ENCODE results near the gene TEX261.

Gene TEX261

GRCh38 chr2:70985283-70985688 lies 9.4 kb downstream of the TEX261 start:
- TF ChIP-seq REST (IDR thresholded peaks at IDR 0.05; ENCODE audit: insufficient read depth in 1 of 2, low read depth in 2 of 2, low read length in 2 of 2), result no peak
- no peak for TF ChIP-seq SIN3A (IDR thresholded peaks at IDR 0.05; ENCODE audit: borderline replicate concordance, insufficient read depth, low read length)
- TF ChIP-seq FOXP2 (optimal IDR thresholded peaks at IDR 0.05; ENCODE audit: borderline replicate concordance, extremely low read depth, extremely low read length, insufficient read depth), result no peak
- TF ChIP-seq POLR2AphosphoS5 (IDR thresholded peaks at IDR 0.05; ENCODE audit: low read depth, low read length), result no peak
- TF ChIP-seq TAF1 (IDR thresholded peaks at IDR 0.05; ENCODE audit: borderline replicate concordance, insufficient read depth, low read length), result no peak

DNA sequence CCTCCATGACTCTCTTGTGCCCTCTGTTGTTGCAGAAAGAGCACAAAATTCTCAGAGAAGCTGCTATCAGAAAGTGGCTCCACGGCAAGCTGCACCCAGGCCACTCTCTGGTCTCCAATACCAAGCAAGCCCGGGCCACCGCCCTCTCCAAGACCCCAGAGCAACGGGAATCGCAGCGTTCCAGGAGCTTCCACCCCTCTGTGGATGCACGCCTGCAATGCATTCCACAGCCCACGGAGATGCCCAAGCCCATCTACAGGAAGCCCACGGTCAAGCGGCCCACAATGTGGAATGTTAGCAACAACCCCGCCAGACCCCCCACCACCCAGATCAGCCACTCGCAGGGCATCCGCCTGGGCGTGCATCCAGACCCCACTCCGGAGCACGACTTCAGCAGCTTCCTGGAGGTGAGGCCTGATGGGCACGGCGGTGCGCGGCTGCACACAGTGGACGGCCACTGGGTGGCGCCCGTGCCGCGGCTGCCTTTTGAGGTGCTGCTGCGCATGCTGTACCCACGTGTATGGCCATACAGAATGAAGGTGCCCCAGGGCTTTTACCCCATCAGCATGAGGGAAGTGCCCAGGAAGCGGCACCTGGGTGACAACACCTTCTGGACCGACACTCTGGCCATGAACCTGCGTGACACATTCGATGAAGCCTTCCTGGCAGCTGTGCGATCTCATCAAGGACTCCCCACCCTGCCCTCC lies 9.9 kb downstream of the TEX261 start:
- TF ChIP-seq TAF1 (IDR thresholded peaks at IDR 0.05; ENCODE audit: borderline replicate concordance, insufficient read depth, low read length) (no peak), REST (IDR thresholded peaks at IDR 0.05; ENCODE audit: insufficient read depth in 1 of 2, low read depth in 2 of 2, low read length in 2 of 2) (no peak), FOXP2 (optimal IDR thresholded peaks at IDR 0.05; ENCODE audit: borderline replicate concordance, extremely low read depth, extremely low read length, insufficient read depth) (no peak), POLR2AphosphoS5 (IDR thresholded peaks at IDR 0.05; ENCODE audit: low read depth, low read length) (no peak), SIN3A (IDR thresholded peaks at IDR 0.05; ENCODE audit: borderline replicate concordance, insufficient read depth, low read length) (no peak)

GRCh38 chr2:70984228-70984575 lies 10.5 kb downstream of the TEX261 start:
- TF ChIP-seq REST (IDR thresholded peaks at IDR 0.05; ENCODE audit: insufficient read depth in 1 of 2, low read depth in 2 of 2, low read length in 2 of 2) (no peak), POLR2AphosphoS5 (IDR thresholded peaks at IDR 0.05; ENCODE audit: low read depth, low read length) (no peak), TAF1 (IDR thresholded peaks at IDR 0.05; ENCODE audit: borderline replicate concordance, insufficient read depth, low read length) (no peak), FOXP2 (optimal IDR thresholded peaks at IDR 0.05; ENCODE audit: borderline replicate concordance, extremely low read depth, extremely low read length, insufficient read depth) (no peak), SIN3A (IDR thresholded peaks at IDR 0.05; ENCODE audit: borderline replicate concordance, insufficient read depth, low read length) (no peak)

DNA sequence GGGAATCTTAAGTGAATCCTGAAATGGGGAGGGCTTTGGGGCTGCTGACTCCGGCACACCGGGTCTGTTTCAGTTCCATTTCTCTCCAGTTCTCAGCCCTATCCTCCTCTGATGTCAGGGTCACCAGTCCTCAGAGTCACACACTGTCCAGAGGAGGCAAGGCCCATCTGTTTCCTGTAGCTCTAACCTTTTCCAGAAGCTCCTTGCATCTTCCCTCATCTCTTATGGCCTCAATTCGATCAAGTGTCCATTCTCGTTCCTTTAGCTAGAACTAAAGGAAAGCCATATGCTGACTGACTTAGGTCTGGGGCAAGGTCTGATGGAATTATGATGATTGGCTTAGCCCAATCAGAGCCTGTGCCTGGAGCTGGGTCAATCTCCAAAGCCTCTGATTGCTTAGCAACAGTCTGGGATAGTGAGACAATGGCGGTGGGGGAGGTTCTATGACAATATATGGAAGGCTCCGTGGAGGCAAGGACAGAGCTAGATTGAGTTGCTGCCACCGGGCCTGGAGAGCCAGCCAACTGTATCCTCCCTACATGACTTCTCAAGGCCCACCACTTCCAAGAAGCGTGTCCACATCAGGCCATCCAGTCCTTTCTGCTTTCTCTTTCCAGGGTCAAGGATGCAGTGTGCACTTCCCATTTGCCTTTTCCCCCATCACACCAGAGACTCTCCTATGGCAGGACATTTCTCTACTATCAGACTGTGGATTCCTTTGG lies 11.0 kb downstream of the TEX261 start:
- TF ChIP-seq SIN3A (IDR thresholded peaks at IDR 0.05; ENCODE audit: borderline replicate concordance, insufficient read depth, low read length), result no peak
- TF ChIP-seq REST (IDR thresholded peaks at IDR 0.05; ENCODE audit: insufficient read depth in 1 of 2, low read depth in 2 of 2, low read length in 2 of 2), result no peak
- TF ChIP-seq FOXP2 (optimal IDR thresholded peaks at IDR 0.05; ENCODE audit: borderline replicate concordance, extremely low read depth, extremely low read length, insufficient read depth), result no peak
- TF ChIP-seq POLR2AphosphoS5 (IDR thresholded peaks at IDR 0.05; ENCODE audit: low read depth, low read length), result no peak
- no peak for TF ChIP-seq TAF1 (IDR thresholded peaks at IDR 0.05; ENCODE audit: borderline replicate concordance, insufficient read depth, low read length)

Data from PFSK-1 (cell line).